CD1c-positive myeloid dendritic cell (primary cell): Measurements from ENCODE around the gene VARS2.

Source experiments
- DNase-seq: peaks from one replicate; pipeline ENCODE4 v3.0.0-alpha.2; 2016; ENCODE audit errors: extremely low spot score

VARS2 gene

GRCh38 chr6:30962716-30963115, 48.7 kb downstream of the VARS2 start:
- no peak for DNase-seq

- no peak for DNase-seq
Observed at GRCh38 chr6:30963641-30964040, 49.6 kb downstream of the VARS2 start.

GRCh38 chr6:30964075-30964474, 50.0 kb downstream of the VARS2 start:
- no peak for DNase-seq

- DNase-seq, result no peak
Observed at GRCh38 chr6:30965140-30965601, 51.1 kb downstream of the VARS2 start.

GRCh38 chr6:30966154-30966553, 52.1 kb downstream of the VARS2 start:
- no peak for DNase-seq

GRCh38 chr6:30969171-30969570, 55.1 kb downstream of the VARS2 start:
- DNase-seq, result peak; percentile 74

- DNase-seq, result no peak
Observed at GRCh38 chr6:30970946-30971345, 56.9 kb downstream of the VARS2 start.

GRCh38 chr6:30972816-30973215, 58.8 kb downstream of the VARS2 start:
- no peak for DNase-seq

- DNase-seq, result no peak
Observed at GRCh38 chr6:30974490-30975252, 60.6 kb downstream of the VARS2 start.
